Brain microvascular endothelial cell (primary cell): ENCODE results near the gene SMCP.

Experiments used
- DNase-seq: peaks from one replicate; pipeline ENCODE4 v3.0.0-alpha.2; 2020
- H3K27ac ChIP-seq: fragments of 250-450 bp; sonication (Bioruptor Pico); 2 replicates; pipeline ENCODE4 v1.5.1; 2020; ENCODE audit warnings: mild to moderate bottlenecking, moderate library complexity
- H3K27me3 ChIP-seq: fragments of 250-450 bp; sonication (Bioruptor Pico); replicated peaks from 2 replicates; pipeline ENCODE4 v1.5.1; 2020; ENCODE audit warnings: mild to moderate bottlenecking
- H3K36me3 ChIP-seq: fragments of 250-450 bp; sonication (Bioruptor Pico); replicated peaks from 2 replicates; pipeline ENCODE4 v1.5.1; 2020; ENCODE audit warnings: mild to moderate bottlenecking
- H3K4me3 ChIP-seq: 2 replicates; pipeline ENCODE4 v1.5.1; 2011; ENCODE audit warnings: low read depth, mild to moderate bottlenecking, control low read depth, low read length, moderate library complexity
- in situ Hi-C: cut with HindIII; loops from 2 replicates; pipeline ENCODE4 v1.10.0; 2017; ENCODE audit warnings: low sequenced_read_pairs, low pct_ligation_motif_present
- TF ChIP-seq, protein P1 (sequence below): IDR thresholded peaks from 2 replicates; pipeline ENCODE4 v1.5.1; 2011; ENCODE audit warnings: low read depth, mild to moderate bottlenecking, moderate library complexity, low read length, control low read depth, inconsistent platforms; ENCODE audit errors: missing control alignments

The SMCP gene

DNA sequence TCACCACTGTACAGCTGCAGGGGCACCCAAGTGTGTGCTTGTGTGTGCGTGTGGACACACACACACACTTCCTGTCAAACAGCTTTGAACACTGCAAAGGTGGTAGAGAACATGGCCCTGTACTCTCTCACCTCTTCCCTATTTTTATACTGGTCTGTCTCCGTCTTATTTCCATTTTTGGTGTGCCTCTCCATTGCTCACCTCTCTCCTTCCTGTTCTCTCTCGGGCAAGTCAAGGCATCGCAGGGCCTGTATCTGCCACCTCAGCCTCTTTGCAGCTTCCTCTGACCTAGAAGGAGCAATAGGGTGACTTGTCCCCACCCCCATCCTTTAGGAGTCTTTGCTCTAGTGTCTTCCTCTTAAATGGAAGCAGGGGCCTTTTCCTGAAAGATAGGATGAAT lies 2.2 kb downstream of the SMCP start:
- Histone ChIP-seq H3K27me3 (no peaks in the 10 kb centered on the region), H3K27ac (no peak overlapping the region), H3K36me3 (no peaks in the 10 kb centered on the region), H3K4me3 (no peak overlapping the region)
- in situ Hi-C loops = no loop called here
- DNase-seq = no peak
- TF ChIP-seq, protein P1, sequence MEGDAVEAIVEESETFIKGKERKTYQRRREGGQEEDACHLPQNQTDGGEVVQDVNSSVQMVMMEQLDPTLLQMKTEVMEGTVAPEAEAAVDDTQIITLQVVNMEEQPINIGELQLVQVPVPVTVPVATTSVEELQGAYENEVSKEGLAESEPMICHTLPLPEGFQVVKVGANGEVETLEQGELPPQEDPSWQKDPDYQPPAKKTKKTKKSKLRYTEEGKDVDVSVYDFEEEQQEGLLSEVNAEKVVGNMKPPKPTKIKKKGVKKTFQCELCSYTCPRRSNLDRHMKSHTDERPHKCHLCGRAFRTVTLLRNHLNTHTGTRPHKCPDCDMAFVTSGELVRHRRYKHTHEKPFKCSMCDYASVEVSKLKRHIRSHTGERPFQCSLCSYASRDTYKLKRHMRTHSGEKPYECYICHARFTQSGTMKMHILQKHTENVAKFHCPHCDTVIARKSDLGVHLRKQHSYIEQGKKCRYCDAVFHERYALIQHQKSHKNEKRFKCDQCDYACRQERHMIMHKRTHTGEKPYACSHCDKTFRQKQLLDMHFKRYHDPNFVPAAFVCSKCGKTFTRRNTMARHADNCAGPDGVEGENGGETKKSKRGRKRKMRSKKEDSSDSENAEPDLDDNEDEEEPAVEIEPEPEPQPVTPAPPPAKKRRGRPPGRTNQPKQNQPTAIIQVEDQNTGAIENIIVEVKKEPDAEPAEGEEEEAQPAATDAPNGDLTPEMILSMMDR = no peak

DNA sequence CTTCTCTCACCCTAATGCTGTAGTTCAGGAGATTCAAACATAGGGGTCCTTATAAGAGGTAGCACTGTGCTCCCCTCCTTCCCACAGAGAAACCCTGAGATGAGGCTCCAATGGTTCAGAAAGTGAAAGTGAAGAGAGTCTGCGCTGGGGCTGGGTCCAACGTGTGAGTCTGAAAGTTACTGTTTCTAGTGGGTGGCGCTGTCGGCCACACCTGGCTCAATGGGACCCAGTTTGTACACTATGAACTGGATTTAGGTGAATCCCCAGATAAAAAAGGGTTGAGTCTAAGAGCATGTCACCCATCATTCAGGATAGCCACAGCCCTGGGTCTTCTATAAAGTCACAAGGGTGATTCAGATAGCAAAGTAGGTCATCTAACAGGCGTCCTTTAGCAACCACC lies 2.8 kb downstream of the SMCP start:
- TF ChIP-seq, protein P1 = no peak
- DNase-seq = no peak
- Histone ChIP-seq H3K27me3 (no peaks in the 10 kb centered on the region), H3K36me3 (no peaks in the 10 kb centered on the region), H3K4me3 (no peak overlapping the region), H3K27ac (no peak overlapping the region)
- in situ Hi-C loops = no loop called here

DNA sequence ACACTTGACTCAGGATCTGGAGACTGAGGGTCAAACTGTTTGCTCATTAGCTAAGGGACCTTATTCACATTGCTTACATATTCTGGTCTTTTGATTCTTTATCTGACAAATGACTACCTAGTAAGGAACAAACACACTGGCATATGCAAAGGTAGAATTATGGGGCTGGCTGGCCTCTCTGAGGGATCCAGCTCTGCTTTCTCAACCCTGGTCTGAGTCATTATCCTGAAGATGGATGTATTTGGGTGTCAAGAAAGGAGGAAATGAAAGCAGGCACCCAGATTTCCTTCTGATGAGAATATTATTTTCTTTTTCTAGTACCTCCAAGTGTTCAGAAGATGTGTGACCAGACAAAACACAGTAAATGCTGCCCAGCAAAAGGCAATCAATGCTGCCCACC lies 6.0 kb downstream of the SMCP start:
- Histone ChIP-seq H3K4me3 (no peak overlapping the region), H3K27ac (no peak overlapping the region), H3K36me3 (no peaks in the 10 kb centered on the region), H3K27me3 (no peaks in the 10 kb centered on the region)
- DNase-seq = no peak
- TF ChIP-seq, protein P1 = no peak
- in situ Hi-C loops = no loop called here

DNA sequence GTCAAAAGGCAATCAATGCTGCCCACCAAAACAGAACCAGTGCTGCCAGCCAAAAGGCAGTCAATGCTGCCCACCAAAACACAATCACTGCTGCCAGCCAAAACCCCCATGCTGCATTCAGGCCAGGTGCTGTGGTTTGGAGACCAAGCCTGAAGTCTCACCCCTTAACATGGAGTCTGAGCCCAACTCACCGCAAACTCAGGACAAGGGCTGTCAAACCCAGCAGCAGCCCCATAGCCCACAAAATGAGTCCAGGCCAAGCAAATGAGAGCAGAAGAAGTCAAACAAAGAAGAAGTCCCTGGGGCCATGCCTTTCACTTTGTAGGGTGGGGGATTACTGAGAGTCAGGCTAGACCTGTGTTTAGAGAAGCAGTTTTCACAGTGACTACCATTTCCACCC lies 6.4 kb downstream of the SMCP start:
- H3K27me3 ChIP-seq = no peaks in the 10 kb centered on the region

DNA sequence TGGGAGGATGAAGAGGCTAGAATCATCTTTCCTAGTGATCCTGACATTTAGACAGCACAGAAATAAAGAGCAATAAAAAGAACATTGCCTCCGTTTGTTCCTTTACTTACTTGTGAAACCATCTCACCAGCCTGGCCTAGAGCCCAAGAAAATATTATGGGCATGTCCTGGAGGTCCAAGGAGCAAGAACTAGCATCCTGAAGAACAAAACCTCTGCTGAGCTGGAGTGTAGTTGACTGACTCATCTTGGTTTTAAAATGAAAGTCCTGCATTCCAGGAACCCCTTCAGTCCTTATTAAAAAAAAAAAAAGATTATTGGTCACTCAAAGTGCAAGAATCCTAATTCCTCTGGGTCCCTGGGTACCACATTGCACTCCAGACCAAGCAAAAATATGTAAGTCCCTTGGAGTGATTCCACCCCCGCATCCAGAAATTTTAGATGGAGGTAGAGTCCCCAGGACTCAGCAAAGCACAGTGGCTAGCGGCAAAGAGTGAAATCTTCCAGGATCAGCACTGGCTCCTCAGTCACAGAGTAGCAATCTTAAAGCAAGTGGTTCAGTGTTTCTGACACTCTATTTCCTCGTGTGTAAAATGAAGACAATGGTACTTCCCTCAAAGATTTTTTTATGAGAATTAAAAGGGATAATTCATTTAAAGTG lies 7.0 kb downstream of the SMCP start:
- in situ Hi-C loops = no loop called here
- no peaks in the 10 kb centered on the region for H3K27me3 ChIP-seq
- H3K27ac ChIP-seq = no peak overlapping the region
- no peaks in the 10 kb centered on the region for H3K36me3 ChIP-seq
- DNase-seq = peak; percentile 2
- TF ChIP-seq, protein P1 = no peak
- H3K4me3 ChIP-seq = no peak overlapping the region

More for the DNA sequence above, 6.4 kb downstream of the SMCP start:
- Histone ChIP-seq H3K27ac (no peak overlapping the region), H3K4me3 (no peak overlapping the region), H3K36me3 (no peaks in the 10 kb centered on the region)
- no peak for DNase-seq
- in situ Hi-C loops = no loop called here
- TF ChIP-seq, protein P1 = no peak

DNA sequence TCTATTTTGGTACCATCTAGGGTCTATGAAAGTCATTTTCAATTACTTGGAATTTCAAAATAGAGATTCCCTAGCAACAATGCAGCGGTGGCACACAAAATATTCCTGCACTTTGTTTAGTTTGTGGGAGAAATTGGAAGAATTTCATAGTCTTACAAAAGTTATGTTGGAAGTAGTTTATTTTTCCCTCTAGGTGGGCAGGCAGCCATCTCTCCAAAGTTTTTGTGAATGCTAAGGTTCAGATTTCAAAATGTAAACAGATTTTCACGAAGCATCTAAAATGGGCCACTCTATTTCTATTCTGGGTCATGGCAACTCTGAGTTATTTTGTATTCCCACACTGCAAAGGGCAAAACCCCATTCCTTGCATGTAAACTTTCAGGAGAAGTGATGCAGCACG lies 8.0 kb downstream of the SMCP start:
- in situ Hi-C loops = no loop called here
- Histone ChIP-seq H3K27ac (no peak overlapping the region), H3K4me3 (no peak overlapping the region), H3K36me3 (no peaks in the 10 kb centered on the region), H3K27me3 (no peaks in the 10 kb centered on the region)
- TF ChIP-seq, protein P1 = no peak
- DNase-seq = no peak
